ENCODE measurements around the gene RAB11FIP4. TPM values are rescaled to one million over a fixed set of nuclear protein-coding genes. Genes with fewer than 3 reads are reported as not detected.

The RAB11FIP4 gene
- polyA plus RNA-seq, 3 donors: 14.8 to 16.5 (median 15.5) TPM

DNA sequence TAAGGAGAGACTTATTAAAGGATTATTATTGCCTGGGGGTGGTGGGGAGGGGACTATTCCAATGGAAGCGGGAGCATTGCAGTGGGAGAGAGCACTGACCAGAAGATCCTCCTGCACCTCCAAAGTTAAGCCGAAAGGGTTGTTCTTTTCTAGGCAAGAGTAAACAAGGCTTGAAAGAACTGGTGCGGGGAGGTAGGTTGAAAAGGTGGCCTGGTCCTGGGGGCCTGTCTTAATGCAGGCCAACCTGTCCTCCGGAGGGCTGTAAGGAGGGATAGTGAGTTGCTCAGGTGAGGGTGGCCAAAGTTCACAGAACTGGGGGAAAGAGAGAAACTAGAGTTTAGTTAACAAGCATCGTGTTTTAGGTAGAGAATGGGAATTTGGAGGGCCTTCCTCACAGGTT, 65.3 kb downstream of the RAB11FIP4 start:
- no peak for DNase-seq

DNA sequence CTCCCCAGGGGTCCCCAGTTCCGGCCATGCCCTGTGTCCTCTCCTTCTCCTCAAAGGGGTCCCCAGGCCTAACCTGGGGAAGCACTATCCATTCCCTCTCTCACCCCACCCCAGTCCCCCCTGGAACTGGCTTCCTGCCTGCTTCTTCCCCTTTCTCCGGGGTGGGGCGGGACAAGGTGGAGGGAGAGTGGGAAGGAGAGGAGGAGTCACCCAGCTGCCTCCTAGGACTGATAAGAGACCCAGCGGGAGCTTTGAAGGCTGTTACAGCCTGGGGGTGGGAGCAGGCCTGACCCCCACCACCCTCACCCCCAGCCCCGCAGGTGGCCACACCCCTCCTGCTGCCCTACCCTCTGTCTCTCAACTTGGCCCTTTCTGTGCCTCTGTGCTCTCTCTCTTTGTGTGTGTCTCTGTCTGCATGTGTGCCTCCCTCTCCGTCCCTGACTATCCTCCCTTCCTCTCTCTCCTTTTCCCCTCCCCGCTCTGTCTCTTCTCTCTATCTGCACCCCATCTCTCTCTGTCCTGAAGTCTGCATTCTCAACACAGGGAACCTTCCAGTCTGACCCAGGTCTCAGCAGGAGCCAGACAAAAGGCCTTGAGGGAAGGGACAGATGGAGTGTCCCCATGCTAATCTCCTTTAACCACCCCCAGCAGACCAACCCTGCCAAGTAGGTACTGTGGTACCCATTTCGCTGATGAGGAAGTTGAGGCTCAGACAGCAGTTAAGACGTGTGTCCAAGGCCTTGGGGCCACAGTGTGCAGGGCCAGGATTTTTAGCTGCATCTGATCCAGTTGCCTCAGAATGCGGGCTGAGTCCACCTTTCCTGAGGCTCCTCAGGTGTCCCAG, 66.1 kb downstream of the RAB11FIP4 start:
- no peak for DNase-seq

DNA sequence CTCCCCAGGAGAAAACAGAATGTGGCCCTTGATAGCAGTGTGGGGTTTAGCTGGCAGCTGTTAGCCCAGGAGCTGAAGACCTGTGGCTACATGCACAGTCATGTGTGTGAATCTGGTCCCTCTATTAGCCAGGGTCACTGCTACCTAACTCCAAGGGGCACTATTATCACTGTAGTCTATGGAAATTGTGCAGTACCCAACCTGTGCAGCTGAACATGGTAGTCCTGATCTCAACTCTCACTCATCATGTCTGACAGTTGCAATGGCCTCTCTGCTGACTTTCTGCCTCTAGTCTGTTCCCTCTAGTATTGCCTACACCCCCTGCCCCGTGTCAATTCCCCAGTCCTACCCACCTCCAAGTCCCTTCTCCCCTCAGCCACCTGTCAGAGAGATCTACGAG, 67.4 kb downstream of the RAB11FIP4 start:
- DNase-seq: no peak

DNA sequence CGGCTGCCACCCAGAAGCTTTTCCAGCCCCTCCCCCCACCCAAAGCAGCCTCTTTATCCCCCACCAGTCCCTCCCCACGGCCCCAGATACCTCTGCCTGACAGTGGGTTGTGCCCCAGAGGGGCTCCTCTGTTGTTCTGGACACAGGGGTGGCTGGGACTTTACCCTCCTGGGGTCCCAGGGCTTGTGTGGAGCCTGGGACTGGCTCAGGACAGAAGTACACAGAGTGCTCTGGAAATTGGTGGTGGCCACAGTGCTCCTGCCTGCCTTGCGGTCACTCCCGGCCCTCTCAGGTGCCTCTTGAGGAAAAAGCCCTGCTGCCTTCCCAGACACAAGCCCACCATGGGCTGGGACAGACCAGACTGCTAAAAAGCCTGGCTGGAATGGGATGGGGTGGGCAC, 68.2 kb downstream of the RAB11FIP4 start:
- no peak for DNase-seq

DNA sequence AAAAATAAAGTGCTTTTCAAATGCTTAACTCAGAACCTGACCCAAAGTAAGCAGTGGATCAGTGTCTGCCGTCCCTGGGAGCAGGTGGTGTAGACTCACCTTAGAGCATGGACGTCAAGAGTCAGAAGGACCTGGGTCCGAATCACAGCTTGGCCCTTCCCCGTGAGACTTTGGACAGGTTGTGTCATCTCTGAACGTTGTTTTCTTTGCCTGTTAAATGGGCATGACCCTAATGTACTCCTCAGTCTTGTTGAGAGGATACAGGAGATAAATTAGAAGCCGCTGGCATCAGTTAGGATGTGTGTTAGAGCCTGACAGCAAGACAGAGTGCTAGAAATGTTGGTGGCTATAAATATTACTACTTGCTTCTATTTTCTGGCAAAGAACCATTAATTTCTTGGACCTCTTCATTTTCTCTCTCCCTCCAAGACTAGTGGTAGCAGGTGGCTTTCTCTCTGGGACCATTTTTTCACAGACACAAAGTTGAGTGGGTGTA, 68.8 kb downstream of the RAB11FIP4 start:
- DNase-seq: no peak

DNA sequence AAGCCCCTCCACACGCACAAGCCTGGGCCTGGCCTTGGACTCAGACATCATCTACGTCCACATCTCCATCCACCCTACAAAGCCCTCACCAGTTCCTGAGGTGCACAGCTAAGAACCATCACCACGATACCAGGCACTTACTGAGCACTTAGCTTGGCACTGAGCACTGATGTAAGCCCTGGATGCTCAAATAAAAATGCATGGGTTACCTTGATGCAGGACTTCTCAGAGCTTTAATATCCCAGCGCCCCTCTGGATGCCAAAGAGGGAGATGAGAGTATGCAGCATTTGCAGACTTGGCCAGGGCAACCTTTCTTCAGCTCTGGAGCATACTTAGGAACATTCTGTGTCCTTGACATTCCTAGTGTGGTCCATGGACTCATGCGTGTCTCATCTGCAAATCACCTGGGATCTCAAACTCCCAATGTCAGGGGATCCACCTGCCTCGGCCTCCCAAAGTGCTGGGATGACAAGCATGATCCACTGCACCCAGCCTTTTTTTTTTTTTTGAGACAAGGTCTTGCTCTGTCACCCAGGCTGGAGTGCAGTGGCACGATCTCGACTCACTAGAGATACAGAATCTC, 69.8 kb downstream of the RAB11FIP4 start:
- DNase-seq: no peak

DNA sequence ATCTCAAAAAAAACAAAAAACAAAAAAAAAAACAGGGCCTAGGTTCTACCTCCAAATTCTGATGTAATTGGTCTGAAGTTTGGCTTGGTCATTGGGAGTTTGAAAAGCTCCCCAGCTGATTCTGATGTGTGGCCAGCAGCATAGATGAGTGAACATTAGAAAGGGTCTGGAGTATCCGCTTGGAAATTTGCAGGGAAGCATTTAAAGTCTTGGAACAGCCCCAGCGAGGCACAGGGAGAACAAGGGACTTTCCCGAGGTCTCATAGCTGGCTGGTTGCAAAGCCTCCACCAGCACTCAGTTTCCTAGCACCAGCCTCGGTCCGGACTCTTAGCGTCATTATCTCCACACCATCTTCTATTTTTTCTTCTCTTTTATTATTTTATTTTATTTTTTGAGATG, 70.8 kb downstream of the RAB11FIP4 start:
- no peak for DNase-seq

DNA sequence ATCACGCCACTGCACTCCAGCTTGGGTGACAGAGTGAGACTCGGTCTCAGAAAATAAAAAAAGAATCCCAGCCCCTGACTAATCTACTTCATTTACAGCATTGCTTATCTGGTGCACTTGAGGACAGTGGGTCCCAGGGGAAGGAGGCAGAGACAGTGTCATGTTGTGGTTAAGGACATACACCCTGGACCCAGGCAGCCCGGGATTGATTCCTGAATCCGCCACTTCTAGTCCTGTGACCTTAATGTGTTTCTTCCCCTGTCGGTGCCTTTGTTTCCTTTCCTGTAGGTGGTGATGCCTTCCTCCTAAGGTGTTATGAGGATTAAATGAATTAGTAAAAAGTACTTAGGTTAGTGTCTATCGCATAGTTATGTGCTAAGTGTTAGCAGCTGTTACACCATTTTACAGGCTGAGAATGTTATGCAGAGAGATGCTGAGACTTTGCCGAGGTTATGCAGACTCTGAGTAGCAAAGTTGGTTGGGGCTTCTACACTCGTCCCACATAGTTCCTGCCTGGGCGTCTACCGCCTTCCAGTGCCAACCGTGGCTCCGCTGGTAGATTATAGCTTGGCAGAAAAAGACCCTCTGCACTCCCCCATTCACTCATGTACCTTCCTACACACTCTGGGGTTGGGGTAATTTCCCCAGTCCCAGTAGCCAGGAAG, 74.8 kb downstream of the RAB11FIP4 start:
- DNase-seq: no peak

DNA sequence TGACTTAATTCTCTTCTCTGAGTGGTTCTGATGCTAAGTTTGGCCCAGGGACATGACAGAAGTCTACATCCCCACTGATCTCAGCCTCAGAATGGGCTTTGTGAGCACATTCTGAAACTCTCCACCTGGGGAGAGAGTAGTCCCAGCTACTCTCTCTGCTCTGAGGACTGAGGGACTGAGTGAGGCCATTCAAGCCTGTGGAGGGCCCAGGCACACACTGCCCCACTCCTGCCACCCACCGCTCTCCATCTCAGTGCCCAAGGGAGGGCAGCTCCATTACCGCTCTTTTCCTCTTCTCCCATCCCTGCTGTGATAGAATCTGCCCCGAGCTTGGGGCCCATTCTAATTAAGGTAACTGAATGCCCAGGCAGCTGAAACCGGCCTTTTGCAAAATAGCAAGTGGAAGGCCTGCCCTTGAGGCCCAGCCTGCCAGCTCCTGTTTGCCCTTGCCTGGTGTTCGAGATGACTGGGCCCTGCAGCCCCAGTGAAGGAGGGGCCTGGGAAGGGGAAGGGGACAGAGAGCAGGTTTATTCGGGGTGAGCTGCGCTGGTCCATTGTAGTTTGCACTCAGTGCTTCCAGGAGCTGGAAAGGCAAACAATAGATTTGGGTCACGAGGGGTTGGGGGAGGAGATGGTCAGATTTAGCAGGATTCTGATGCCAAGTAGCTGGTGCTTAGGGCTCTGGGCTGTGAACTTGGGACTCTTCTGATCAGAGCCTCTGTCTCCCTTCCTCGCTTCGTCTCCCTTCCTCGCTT, 76.2 kb downstream of the RAB11FIP4 start:
- DNase-seq: no peak

DNA sequence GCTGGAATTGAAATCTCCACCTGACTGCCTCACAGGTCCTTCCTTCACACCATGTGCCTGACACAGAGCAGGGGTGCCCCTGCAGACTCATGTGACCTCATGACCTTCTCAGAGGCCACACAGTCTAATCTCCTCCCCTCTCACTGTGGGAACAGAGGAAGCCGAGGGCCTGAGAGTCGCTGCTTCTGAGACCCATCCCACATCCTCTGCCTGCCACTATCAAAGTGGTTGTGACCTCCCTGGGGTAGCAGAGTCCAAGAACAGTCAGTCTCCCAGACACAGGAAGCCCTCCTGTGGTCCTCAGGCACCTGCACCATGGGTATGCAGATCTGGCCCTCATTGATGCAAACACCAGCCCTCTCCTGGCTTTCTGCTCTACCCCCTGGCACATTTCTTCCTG, 78.5 kb downstream of the RAB11FIP4 start:
- no peak for DNase-seq

DNA sequence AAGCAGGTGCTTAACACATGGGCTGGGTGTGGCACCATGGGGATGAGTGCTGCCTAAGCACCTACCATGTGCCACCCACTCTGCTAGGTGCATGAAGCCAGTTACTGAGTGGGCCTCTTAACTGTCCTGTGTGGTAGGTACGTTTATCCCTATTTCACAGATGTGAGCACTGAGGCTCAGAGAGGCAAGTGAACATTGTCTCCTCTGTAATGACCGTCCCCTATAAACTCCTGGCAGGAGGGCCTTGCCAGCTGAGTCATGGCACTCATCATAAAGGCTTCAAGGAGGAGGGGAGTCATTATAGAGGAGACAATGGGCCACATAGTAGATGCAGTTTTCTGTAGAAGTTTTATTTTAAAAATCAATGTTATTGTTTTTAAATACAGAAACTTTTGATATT, 79.1 kb downstream of the RAB11FIP4 start:
- DNase-seq: no peak

DNA sequence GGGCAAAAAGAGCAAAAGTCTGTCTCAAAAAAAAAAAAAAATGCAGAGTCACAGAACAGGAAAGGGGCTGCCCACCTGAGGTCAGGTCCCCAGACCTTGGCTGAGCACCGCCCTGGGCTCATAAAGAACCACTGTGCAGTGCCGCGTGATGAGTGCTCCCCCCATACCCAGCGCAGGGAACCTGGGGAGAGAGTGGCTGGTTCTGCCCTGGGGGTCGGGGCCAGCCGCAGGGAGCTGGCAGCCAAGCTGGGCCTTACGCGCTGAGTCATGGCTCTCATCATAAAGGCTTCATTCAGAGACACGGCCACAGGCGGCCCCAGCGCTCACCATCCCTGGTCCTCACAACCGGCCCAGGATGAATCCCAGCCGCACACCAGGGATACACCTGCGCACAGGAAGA, 80.7 kb downstream of the RAB11FIP4 start:
- DNase-seq: no peak

DNA sequence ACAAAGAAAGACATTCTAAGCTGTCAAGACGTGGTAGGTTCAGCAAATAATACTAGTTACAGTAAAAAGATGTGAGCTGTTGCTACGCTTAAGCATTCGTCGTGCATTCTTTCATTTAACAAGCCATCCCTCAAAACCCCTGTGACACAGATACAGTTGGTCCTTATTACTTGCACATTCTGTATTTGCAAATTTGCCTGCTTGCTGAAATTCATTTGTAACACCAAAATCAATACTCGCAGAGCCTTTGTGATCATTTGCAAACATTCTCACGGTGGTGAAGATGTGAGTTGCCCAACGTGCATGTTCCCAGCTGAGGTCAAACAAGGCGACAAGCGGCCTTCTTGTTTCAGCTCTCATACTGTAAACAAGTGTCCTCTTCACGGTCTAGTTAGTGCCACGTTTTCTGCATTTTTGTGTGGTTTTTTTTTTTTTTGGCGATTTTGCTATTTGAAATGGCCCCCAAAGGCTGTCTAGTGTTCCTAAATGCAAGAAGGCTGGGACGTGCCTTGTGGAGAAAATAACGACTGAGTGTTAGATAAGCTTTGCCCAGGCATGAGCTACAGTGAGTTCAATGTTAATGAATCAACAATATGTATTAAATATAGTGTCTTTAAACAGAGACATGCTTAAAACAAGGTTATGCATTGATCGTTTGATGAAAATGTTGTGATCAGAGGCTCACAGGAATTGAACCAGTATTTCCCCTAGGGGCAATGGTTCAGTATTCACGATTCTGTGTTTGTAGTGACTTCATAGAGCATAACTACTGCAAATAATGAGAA, 84.1 kb downstream of the RAB11FIP4 start:
- DNase-seq: no peak

DNA sequence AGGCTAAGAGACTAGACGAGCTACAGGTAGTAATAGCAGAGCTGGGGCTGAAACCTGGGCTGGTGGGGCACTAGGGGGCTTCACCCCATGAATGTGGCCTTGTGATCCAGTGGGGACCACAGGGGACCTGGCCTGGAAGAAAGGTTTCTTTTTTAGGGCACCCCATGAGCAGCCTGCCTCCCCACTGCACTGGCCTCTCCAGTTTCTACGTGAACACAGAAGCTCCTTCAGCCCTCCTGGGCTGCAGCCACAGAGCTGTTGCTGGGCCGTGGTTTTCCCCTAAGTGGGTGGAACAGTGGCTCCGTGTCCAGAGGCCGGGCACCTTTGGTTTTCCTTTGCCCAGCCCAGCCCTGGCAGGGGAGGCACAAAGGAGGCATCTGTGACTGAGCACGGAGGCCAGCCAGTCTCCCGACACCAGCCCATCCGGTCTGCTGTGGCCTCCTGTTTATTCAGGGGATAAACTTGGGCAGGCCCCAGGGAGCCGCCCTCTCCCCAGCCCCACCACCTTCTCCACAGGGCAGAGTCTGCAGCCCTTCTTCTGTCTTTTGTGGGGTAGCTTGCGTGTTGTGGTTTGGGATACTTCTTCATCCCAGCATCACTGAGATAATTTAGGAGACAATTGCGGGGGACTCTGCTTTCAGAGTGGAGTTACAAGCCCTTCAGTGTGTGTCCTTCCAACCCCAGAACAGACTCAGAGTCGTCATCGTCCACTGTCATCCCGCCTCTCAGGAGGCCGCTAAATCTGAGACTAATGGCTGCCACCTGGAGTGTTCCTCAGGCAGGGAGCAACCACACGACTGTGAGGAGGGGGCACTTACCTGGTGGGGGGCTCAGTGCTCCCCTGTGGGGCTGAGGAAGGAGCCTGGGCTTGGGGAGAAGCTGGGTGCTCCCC, 85.3 kb downstream of the RAB11FIP4 start:
- no peak for DNase-seq

DNA sequence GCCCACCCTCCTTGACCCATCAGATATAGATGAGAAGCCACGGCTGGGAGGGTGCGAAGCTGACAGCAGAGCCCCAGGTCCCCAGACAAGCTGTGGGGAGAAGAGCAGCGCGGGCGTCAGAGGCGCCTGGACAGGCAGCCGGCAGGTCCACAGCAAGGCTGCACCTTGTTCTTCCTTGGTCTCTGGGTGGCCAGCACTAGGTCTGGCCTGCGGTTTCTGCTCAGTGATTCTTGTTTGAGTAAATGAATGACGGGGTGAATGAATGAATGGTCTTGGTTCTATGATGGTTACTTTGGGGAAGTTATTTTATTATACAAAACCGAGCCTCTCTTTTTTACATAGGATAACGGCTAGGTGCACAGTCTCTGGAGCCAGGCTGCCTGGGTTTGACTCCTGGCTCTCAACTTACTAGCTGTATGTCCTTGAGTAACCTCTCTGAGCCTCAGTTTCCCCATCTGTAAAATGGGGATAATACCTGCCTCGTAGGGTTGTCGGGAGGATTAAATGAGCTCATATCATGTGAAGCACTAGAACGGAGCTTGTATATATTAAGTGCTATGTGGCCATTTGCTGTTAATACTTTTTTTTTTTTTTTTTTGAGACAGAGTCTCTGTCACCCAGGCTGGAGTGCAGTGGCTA, 86.1 kb downstream of the RAB11FIP4 start:
- no peak for DNase-seq

DNA sequence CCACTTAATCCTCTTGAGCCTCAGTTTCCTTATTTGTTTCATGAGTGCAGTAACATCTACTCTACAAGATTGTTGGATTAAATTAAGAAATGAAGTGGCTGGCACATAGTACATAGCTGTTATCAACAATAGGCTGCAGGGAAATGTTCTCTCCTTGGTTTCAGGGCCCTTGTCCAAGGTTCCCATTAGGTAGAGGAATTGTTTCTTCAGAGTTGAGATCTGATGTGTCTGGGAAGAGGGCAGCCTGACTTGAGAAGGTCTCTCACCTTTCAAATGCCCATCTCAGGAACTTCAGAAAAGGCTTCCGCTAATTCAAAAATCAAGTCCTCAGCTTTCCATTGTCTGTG, 87.6 kb downstream of the RAB11FIP4 start:
- DNase-seq: no peak

DNA sequence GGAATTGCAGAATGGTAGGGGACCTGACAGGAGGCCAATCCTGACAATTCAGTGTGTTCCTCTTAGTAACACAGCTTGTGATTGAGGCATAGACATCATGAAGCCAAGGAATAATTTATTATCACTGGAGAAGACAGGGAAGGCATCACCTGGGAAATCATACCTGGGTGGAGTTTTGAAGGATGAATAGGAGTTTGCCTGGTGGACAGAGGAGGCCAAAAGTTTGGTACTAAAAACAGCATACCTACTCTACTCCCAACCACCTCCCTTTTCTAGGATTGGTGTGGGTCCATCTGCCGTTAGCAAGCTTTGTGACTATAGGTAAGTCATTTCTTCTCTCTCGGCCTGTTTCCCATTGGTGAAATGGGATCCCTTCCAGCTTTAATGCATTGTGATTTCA, 88.0 kb downstream of the RAB11FIP4 start:
- DNase-seq: no peak

DNA sequence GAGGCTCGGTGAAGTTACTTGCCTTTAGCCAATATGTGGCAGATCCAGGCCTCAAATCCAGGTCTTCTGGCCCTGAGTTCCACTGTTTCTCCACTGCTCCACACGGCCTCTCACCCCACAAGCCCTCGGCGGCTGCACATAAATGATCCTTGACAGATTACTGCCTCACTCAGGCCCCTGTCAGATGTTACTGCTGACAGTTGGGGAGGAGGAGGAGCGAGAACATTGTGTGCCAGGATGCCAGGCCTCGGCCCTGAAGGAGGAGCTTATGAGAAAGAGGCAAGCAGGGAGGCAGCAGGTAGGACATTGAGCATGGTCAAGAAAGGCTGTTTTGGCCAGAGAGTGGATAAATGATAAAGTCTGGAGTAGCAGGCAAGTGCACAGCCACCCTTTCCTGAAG, 88.6 kb downstream of the RAB11FIP4 start:
- DNase-seq: no peak

DNA sequence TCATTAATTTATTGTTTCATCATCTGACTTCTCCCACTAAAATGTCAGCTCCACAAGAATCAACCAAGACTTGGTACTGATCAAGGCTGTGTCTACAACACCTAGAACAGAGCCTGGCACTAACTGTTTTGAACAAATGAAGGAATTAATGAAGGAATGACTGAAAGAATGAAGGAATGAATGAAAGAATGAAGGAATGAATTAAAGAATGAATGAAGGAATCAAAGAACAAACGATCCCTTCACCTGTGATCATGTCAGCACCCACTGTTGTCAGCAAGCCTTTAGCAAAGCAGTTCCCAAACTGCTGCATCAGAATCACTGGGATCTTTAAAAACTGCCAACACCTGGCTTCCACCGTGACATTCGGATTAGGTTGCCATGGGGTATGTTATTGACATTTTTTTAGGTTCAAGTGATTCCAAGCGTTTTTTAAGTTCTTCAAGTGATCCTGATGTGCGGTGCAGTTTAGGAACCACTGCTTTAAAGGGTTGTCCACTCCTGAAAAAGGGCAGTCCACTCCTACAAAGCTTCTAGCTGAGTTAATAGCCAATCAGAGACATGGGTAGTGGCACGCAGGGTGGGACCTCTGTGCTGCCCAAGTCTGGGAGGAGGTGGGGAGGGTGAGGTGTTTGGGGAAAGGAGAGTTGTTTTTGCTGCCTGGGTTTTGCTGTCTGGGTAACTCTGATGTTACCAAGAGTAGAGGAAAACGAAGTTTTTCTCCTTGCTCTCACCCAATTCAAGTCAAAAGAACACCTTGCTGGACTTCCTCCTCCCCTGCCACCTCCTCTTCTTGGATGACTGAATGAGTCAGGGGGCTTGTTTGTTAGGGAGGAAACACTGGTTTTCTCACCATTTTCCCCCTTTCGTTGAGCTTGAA, 89.7 kb downstream of the RAB11FIP4 start:
- DNase-seq: no peak

Measured in renal pelvis (tissue), 4 donors.